IgD-negative memory B cell (primary cell): Measurements from ENCODE around the gene NEK3. TPM values are rescaled to one million over a fixed set of nuclear protein-coding genes. Genes with fewer than 3 reads are reported as not detected.

Experiments used
- polyA plus RNA-seq: library from polyadenylated mRNA; unstranded; fragments of 300-500 nt; fragmentation: Illumina TruSeq; gene quantifications from one replicate; pipeline ENCODE4 v1.2.3, GENCODE V29; 2021

NEK3 gene
- polyA plus RNA-seq, 1 donor from 2014 or later, result 8.3 TPM

Other genes with a start within 250 kb of the NEK3 start
- not detected for gene ATP7B, start 148.1 kb downstream of the NEK3 start, polyA plus RNA-seq
- 25.7 TPM for gene ALG11, start 147.2 kb downstream of the NEK3 start, polyA plus RNA-seq
- gene UTP14C, start 134.9 kb downstream of the NEK3 start, polyA plus RNA-seq, result 1.9 TPM
- 0.34 TPM for gene NEK5, start 30.5 kb downstream of the NEK3 start, polyA plus RNA-seq
- gene THSD1, start 246.6 kb upstream of the NEK3 start, polyA plus RNA-seq, result 0.15 TPM